ENCODE measurements around the gene CELSR1.

The CELSR1 gene

DNA sequence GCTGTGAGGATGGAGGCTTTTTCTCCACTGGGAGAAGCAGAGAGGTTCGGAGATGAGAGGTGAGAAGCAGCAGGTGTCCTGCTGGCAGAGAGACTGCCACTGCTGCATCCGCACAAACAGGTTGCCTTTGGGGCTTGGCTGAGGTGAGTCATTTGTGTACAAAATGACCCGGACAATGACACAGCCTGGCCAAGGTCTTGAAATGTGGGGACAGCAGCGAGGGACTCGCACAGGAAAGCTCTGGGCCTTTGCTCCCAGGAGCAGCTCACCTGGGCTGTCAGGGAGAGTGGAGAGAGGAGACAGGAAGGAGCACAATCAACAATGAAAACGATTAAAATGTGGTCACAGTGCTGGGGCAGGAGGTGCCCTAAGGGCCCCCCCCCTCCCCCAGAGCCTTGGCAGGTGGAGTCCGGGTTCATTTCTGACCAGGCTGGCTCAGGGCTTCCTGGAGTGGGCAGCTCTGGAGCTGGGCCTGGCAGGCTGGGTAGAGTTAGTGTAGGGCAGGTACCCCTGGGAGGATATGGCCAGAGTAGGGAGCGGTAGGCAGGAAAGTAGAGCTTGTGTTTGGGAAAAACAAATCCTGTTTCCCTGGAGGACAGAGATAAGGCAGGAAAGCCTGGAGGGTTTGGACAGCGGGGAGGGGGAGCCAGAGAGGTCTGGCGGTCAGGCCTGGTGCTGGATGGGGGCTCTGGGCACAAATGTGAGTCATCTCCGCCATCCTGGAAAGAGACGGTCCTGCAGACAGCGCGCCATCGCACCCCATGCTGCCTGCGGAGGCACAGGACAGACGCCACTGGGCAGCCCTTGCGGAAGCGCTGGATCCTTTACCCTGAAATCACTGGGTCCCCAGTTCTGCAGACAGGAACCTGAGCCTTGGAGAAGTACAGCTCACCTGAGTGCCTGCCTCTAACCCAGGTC lies 37.8 kb upstream of the CELSR1 start:
- no peak for DNase-seq

- no peak for DNase-seq
Measured at GRCh38 chr22:46574438-46574992, 37.1 kb upstream of the CELSR1 start.

DNA sequence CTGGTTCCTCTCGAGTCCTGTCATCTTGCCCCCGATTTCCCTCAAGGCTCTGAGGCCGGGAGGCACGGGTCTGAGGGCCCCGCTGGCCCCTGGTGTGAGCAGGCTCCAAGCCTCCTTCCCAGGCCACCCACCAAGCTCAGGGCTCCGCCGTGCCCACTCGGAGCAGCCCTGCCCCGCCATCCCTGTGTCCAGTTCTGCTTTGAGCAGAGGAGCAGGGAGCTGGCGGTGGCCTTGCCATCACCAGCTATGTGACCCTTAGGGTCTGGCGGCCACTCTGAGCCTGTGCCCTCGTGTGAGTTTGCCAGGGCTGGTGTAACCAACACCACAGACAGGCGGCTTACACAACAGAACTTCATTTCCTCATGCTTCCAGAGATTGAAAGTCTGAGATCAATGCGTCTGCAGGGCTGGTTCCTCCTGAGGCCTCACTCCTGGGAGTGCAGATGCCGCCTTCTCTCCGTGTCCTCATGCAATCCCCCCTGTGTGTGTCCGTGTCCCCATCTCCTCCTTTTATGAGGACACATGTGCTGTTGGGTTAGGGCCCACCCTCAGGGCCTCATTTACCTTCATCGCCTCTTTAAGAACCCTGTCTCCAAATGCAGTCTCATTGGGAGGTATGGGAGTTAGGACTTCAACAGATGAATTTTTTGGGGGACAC lies 36.5 kb upstream of the CELSR1 start:
- DNase-seq: no peak

DNA sequence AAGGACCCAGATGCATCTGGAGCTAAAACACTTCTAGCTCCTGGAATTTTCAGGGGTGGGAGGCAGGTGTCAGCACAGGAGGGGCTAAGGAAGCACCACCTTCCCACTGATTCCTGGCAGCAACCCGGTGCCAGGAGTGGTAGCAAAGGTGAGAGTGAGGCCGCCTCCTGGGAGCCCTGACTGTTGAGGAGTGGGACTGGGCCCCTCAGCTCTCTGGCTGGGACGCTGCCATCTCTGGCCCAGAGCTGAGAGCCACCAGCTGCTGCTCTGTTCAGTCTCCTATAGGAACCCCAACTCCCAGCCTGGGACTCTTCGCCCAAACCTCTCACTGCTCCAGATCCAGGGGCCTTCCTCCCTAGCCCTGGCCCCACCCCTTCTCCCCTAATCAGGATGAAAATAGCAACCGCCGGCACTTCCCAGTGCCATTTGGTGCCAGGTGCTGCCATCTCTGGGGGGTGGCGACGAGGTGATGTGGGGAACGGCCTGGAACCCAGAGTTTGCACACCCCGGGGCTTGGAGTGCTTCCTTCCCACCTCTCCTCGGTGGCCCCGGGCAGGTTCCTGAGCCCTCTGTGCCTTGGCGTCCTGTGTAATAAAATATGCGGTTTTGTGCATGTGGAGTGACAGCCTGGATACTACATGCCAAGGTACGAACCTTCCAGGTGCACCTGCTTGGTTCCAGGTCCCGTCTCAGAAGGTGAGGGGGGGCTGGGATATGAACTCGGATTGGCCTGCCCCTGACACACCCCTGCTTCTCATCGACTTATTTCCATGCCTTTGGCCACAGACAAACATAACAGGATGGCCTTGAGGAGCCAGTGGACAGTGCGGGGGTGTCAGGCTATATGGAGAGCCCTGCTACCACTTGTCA lies 35.7 kb upstream of the CELSR1 start:
- DNase-seq: no peak

GRCh38 chr22:46571642-46572250 lies 34.3 kb upstream of the CELSR1 start:
- no peak for DNase-seq

DNA sequence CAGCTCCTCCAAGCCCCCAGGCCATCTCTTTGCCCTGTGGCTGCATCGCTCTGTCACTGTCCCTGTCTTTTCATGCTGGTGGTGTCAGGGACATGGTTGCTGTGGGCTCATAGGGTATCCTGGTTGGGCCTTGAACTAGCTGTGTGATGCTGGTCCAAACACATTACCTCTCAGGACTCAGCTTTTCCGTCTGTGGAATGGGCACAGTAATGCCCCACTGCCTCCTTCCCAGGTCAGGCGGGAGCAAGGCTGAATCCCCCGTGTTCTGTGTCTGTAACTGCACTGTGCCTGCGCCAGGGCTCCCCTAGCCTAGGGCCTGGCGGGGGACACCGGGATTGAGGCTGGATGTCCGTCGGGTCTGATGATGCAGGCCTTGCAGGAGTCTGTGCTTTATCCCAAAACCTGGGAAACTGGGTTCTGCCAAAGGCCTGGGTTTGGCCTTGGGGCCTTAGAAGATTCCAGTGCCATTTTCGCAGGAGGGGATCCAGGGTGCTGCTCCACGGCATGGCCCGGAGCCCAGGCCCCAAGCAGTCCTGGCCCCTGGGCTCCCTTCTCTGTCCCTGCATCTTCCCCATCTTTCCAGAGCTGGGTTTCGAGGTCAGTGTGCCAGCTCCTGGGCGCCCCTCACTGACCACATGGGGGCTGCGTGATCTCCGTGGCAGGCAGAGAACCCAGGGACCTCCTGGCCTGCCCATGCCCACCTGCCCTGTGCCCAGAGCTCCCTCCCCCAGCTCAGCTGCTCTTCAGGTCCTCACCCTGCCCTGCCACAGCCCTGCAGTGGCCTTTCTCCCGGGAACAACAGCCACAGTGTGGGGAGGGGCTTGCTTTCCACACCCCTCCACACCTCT lies 32.7 kb upstream of the CELSR1 start:
- no peak for DNase-seq

- no peak for DNase-seq
Measured at GRCh38 chr22:46569055-46569847, 31.8 kb upstream of the CELSR1 start.

GRCh38 chr22:46568102-46568809 lies 30.8 kb upstream of the CELSR1 start:
- no peak for DNase-seq

GRCh38 chr22:46567471-46567870 lies 30.1 kb upstream of the CELSR1 start:
- no peak for DNase-seq

GRCh38 chr22:46564084-46564714 lies 26.8 kb upstream of the CELSR1 start:
- no peak for DNase-seq

GRCh38 chr22:46563381-46564083 lies 26.1 kb upstream of the CELSR1 start:
- DNase-seq: peak; percentile 77

- no peak for DNase-seq
Measured at GRCh38 chr22:46561435-46561905, 24.1 kb upstream of the CELSR1 start.

GRCh38 chr22:46560696-46561295 lies 23.4 kb upstream of the CELSR1 start:
- no peak for DNase-seq

DNA sequence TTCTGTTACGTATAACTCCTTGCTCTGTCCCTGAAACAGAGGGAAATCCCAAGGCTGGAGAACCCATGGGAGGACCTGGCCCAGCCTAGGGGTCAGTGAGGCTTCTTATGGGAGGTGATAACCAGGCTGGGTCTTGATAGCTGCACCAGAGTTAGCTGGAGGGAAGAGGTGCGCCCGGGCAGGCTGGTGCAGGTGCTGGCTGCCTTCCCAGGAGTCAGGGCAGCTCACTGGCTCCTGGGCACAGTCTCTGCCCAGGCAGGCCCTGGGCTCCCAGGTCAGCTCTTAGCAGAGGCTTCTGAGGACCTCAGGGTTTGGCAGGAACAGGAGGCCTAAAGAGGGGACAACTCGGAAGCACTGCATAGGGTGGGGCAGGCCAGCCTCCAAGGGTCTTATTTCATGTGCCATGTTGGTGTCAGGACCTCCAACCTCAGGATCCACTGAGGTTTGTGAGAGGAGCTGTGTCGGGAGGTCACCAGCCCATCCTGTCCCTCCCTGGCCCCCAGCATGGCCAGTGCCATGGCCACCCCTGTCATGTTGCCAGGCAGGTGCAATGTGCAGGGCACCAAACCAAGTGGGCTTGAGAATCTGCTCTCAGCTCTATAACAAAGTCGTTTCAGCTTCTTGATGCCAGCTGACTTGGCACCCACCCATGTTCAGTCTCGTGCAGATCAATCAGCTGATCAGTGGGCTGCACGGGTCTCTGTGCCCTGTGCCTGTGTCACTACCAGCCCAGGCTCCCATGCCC lies 20.5 kb upstream of the CELSR1 start:
- no peak for DNase-seq

DNA sequence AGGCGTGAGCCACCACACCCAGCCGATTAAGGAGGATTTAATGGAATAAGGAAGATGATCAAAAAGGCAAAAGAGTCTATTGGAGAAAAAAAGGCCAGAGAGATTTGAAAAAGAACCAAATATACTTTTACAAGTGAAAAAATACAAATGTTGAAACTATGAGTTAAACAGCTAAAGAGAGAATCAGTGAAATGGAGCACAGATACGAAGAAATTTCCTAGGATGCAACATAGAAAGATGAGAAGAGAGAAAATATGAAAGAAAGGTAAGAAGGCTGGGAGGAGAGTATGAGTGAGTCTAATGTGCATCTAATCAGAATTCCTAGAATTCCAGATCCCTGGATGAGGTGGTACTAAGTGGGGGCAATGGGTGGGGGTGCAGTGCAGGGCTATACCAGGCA lies 19.4 kb upstream of the CELSR1 start:
- DNase-seq: no peak

- no peak for DNase-seq
Measured at GRCh38 chr22:46553189-46553588, 15.8 kb upstream of the CELSR1 start.

DNA sequence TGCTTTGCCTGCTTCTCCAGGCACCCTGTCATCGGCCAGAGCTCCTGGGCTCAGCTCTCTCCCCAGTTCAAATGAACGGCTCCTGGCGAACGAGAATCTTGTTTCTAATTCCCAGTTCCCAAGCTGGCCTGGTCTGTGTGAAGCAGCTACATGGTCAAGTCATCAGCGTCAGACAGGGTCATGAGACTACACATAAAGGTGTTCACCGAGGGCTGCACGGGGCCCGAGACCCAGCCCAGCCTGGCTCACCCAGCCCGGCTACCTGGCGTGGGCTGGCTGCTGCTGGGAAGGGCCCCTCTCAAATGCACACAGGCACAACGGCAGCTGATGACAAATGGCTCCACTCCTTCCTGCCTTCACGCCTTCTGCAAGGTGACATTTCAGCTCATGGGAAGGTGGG lies 14.6 kb upstream of the CELSR1 start:
- DNase-seq: no peak

- no peak for DNase-seq
Measured at GRCh38 chr22:46551321-46551720, 13.9 kb upstream of the CELSR1 start.

Measured in right forelimb (tissue), 1 donor.